HG03066 (cell line): ENCODE measurements around the gene CALB2.

Experiments used
- ATAC-seq: cut with Tn5 transposase; IDR thresholded peaks from one replicate; pipeline ENCODE4 v1.9.1; 2021; ENCODE audit warnings: low read depth; ENCODE audit not compliant: unreplicated experiment

CALB2 gene

DNA sequence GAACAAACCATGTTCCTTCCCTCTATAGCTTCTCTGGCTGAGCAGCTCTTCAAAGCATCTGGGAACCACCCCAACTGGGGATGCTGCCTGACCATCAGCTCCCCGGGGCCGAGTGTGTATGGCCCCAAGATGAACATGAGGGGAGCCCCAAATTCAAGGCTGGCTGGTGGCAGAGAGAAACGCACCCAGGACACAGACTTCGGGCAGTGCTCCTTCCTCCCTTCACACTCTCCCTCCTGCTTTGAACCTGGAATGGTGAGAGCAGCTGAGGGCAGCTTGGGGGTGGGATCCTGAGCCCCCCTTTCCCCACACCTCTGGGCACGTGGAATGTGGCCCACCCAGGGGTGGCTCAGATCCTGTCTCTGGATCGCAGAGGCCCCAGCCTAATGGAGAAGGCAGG, 66.1 kb downstream of the CALB2 start:
- ATAC-seq = no peak

DNA sequence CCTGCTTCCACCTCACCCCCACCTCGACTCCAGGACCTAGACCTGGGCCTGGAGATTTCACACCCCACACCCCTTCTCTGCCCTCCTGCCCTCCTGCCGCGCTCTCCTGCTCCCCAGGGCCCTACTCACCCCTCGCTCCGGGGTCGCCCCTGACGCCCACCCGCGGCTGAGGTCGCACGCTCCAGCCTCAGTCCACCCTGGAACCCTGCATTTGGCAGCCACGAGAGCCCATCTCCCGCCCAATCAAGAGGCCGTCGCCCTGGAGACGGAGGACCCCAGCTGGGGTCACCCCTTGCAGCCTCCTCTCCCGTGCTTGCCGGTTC, 67.2 kb downstream of the CALB2 start:
- ATAC-seq = no peak

DNA sequence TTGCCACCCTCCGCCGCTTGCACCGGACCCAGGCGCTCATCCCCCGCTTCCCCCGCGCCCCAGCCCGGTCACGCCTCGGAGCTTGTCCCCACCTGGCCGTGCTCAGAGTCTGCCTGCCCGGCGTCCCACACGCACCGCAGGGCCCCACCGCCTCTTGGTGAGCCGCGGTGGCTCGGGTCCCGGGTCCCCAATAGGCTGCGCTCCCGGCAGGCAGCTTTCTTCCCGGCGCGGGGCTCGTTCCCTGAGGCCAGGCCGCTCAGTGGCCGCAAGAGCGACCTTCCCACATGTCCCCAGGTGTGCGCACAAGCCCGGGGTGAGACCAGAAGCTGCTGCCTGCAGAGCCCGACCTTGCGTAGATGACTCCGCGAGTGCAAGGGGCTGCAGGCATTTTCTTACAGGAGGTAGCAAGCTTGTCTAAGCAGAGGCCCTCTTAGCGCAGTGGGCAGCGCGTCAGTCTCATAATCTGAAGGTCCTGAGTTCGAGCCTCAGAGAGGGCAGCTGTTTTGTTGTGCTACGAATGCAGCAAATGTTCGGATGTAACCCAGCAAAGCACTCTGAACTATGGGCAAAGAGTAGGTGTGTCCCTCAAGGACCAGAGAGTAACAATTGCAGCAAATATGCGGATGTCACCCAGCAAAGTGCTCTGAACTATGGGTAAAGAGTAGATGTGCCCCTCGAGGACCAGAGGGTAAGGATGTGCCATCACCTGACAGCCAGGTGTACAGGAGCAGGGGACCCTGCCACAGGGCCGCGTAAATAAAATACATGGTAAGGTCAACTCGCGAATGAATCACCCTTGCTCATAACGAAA, 67.8 kb downstream of the CALB2 start:
- ATAC-seq = no peak

DNA sequence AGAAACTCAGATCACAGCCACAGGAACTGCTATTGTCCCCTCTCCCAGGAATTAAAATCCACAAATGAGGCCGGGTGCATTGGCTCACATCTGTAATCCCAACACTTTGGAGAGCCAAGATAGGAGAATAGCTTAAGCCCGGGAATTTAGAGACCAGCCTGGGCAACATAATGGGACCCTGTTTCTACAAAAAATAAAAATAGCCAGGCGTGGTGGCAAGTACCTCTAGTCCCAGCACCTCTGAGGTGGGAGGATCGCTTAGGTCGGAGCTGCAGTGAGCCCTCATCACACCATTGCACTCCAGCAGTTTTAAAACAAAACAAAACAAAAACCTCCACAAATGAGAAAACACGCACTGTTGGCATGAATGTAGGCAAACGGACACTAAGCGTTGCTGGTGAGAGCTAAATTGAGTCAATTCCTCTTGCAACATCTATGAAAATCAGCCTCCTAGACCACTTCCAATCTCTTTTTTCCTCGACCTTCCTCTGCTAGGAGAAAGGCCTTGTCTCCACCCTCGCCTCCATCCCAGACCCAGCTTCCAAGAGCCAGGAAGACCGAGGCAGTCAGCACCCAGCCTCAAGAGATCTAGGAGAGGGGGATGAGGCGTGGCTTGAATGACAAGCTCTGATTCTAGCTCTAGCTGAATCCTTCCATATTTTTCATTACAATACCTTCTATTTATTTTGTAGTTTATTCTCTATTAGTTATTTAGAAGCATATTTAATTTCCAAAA, 68.5 kb downstream of the CALB2 start:
- no peak for ATAC-seq

DNA sequence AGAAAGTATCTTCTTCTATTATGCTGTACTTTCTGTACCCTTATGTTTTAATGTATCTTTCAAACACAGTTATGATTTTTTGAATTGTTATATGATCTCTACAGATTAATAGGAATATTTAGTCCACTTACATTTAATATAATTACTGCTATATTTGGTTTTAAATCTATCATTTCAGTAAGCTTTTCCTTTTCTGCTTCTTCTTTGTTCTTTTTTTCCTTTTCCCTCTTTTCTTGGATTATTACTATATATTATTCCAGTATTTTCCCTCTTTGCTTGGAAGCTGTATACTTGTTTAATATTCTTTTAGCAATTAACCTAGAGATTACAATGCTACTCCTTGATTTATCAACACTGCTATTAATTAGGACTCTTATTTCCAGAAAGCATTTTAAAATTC, 69.9 kb downstream of the CALB2 start:
- no peak for ATAC-seq

DNA sequence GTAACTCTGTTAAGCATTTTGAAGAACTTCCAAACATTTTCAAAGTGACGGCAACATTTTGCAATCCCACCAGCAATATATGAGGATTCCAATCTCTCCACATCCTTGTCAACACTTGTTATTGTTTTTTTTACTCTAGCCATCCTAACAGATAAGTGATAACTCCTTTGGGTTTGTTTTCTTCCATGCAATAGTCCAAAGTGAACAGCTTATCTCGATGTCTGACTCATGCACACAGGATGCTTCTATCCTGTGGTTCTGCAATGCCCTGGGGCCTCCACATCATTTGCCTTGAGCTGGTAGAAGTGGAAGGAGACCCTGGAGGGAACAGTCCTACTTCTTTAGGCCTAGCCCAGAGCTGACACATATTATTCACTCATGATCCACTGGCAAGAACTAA, 70.4 kb downstream of the CALB2 start:
- no peak for ATAC-seq

DNA sequence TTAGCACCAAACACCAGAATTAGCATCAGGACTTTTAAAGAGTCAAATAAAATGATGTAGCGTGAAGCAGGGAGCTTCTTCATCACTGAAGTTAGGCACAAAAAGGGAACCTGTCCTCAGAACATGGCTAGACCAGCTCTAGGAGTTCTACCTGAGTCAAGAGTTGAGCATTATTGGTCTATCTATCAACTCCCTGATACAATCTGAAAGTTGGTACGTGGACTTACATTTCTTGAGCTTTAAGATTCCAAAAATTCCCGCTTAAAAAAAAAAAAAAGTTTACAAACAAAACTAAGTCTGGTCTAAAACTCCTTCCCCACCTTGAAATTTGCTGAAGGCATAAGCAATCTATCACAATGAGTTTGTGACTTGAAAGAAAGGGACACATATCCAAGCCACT, 71.1 kb downstream of the CALB2 start:
- no peak for ATAC-seq

DNA sequence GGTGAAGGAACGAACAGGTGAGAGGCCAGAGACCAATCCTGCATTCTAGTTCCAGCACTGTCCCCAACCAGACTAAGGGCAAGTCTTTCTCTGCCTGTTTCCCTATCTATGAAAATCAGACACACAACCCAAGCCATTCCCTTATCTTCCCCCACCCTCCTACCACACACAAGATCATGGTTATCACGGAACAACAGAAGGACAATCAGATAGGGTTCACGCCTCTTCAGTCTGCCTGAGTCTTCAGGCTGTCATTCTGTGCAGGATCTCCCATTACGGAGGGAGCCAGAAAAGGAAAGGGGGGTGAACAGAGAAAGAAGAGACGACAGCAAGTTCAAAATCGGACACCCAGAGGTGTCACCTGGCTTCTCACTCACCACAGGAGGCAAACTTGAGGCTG, 72.2 kb downstream of the CALB2 start:
- no peak for ATAC-seq

DNA sequence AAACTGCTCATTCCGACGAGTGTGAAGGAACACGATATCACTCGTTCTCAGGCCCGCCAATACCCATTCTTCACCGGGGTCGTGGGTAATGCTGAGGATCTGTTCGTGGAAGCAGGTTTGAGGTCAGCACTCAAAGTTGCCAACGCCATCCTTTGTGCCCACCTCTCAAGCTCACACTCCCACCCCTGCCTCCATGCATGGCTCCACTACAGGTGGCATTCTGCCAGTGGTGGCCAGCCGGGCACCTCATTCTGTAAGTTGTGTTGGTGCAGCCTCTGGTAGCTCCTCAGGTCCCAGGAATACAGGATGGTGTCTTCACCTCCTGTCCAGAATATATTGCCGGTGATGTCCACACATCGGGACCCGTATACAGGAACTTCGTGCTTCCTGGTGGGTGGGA, 72.7 kb downstream of the CALB2 start:
- no peak for ATAC-seq

DNA sequence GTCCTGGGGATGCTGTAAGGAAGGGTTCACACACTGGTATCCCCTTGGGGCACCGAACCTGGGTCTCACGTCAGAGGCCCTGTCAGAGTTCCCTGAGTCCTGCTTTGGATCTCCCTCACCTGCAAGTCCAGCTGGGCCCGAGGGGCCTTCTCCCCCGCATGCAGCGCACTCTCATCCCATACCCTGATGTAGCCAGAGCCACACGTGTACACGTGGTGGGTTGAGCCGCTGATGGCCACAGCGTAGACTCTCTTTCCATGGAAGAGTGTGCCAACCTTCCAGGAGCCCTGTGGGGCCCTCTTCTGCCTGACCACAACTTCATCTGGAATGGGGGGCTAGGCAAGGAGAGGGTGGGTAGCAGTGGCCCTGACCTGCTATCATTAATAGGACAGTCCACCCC, 73.5 kb downstream of the CALB2 start:
- ATAC-seq = no peak

DNA sequence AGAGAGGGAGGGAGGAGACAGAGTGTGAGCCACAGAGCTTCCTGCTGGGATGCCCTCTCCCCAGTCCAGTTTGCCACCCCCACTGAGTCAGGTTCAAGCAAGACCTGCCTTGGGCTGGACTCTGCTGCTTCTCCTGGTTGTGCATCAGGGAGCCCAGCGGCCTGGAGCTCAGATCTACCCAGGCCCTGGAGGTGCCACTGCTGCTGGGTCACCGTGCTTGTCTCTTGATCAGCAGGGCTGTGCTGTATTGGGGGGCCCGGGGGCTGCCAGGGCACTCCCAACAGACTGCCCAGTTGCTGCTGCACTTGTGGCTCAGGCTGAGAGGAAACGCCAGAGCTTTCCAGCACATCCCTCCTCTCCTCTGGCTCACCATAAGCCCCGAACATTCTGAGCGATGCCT, 74.4 kb downstream of the CALB2 start:
- no peak for ATAC-seq

DNA sequence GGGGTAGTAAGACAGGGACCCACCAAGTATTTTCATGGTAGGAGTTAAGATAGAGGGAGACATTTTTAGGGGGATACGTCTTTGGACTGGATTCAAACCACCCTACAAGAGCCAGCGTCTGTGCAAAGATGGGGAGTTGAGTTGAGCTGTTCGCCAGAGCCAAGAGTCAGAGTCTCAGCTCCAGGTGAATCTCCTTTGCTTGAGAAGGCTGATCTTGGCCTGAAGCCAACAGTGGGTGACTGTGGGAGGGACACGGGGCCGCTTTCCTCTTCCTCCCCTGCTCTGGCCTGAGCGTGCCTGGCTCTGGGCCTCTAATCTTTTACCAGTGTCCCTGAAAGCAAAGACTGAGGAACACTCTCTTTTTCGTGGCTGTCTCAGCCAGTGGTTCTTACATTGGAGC, 78.0 kb downstream of the CALB2 start:
- no peak for ATAC-seq

DNA sequence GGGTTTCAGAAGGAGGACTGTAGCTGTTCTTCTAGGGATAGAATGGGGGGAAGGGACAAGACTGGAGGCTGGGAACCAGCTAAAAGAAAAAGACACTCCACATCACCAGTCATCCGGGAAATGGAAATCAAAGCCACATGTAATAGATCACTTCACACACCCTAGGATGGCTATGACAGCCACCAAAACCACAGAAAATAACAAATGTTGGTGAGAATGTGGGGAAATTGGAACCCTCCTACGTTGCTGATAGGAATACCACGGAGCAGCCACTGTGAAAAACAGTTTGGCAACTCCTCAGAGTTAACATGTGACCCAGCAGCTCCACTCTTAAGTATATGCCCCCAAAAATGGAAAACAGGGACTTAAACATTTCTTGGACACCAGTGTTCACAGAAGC, 81.0 kb downstream of the CALB2 start:
- no peak for ATAC-seq
